ENCODE results near the gene PRKCE.
"Not testable (repeated sequence)": the region's sequence is repeated elsewhere in the genome, so short reads cannot be mapped to it uniquely, and the experiment has no call there.

Gene PRKCE

DNA sequence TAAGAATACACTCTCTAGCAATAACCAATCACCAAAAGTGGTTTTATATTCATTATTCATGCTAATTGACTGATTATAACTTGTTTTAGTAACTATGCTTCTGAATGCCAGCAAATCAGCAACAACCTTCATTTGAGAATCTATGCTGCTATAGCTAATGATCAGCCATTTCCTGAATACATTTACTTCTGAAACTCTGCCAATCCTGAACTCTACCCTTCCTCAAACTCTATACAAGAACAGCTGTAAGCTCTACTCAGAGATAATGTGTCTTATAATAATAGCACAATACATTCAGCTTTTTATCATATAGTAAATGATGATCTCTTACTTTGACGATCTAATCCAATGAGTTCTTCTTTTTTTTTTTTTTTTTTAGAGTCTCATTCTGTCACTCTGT is 560.0 kb downstream of the PRKCE start:
- TF ChIP-seq CTCF (conservative IDR thresholded peaks at IDR 0.05; ENCODE audit: low read depth, low read length): no peak
- no peak overlapping the region for H3K4me3 ChIP-seq (ENCODE audit: low read length)
- no peak for DNase-seq (ENCODE audit: low read depth)

DNA sequence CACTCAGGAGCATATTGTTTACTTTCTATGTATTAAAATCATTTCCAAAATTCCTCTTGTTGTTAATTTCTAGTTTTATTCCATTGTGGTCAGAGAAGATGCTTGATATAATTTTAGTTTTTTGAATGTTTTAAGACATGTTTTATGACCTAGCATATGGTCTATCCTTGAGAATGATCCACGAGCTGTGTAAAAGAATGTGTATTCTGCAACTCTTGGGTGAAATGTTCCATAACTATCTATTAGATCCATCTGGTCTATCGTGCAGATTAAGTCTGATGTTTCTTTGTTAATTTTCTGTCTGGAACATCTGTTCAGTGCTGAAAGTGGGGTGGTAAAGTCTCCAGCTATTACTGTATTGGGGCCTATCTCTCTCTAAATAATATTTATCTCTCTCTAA is 562.4 kb downstream of the PRKCE start:
- no peak overlapping the region for H3K4me3 ChIP-seq (ENCODE audit: low read length)
- no peak for DNase-seq (ENCODE audit: low read depth)
- no peak for TF ChIP-seq CTCF (conservative IDR thresholded peaks at IDR 0.05; ENCODE audit: low read depth, low read length)

DNA sequence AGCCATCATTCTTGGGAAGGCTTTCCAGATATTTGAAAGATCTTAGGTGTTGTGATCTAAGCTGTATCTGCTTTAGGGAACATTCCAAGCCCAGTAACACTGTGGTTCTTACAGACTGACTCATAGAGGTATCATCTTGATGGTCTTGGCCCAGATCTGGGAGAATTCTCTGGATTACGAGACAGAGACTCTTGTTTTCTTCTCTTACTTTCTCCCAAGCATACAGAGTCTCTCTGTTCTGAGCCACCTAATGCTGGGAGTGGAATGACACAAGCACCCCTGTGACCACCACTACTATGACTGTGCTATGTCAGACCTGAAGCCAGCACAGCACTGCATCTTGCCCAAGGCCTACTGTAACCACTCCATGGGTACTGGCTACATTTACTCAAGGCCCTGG is 564.7 kb downstream of the PRKCE start:
- DNase-seq (ENCODE audit: low read depth): no peak
- H3K4me3 ChIP-seq (ENCODE audit: low read length): no peak overlapping the region
- TF ChIP-seq CTCF (conservative IDR thresholded peaks at IDR 0.05; ENCODE audit: low read depth, low read length): no peak

- H3K4me3 ChIP-seq (ENCODE audit: low read length); DNase-seq (ENCODE audit: low read depth): not testable (repeated sequence)
Measured at GRCh38 chr2:46223514-46223913, 572.0 kb downstream of the PRKCE start.

DNA sequence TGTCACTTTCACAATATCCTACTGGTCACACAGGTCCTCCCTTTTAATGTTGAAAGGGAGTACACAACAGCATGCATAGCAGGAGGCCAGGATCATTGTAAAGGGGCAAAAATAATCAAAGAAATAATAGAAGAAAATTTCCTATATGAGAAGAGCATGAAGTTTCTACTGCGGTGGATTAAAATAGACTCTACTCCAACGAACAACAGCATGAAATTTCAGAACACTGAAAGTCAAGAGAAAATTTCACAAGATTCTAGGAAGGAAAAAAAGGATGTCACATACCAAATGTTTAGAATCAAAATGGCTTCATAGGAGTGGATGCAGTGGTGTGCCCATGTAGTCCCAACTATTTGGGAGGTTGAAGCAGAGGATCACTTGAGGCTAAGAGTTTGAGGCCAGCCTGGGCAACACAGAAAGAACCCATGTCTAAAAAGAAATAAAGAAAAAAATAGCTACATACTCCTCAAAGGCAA is 573.7 kb downstream of the PRKCE start:
- no peak overlapping the region for H3K4me3 ChIP-seq (ENCODE audit: low read length)
- DNase-seq (ENCODE audit: low read depth): no peak
- no peak for TF ChIP-seq CTCF (conservative IDR thresholded peaks at IDR 0.05; ENCODE audit: low read depth, low read length)

- H3K4me3 ChIP-seq (ENCODE audit: low read length): no peak overlapping the region
- no peak for TF ChIP-seq CTCF (conservative IDR thresholded peaks at IDR 0.05; ENCODE audit: low read depth, low read length)
- no peak for DNase-seq (ENCODE audit: low read depth)
Measured at GRCh38 chr2:46225730-46226129, 574.3 kb downstream of the PRKCE start.

DNA sequence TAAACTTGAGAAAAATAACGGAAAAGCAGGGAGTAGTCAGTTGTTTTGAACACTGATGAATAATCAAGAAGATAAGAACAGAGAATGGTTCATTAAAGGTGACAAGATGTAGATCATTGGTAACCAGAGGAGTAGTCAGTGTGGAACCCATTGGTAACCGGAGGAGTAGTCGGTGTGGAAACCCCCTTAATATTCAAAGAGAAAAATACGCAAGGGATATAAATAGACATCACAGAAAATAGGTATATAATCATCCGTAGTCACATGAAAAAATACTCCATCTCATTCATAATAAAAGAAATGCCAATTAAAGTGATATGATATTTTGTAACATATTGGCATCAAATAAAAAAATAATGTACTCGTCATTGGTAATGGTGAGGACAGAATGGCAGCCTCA is 575.1 kb downstream of the PRKCE start:
- no peak for DNase-seq (ENCODE audit: low read depth)
- TF ChIP-seq CTCF (conservative IDR thresholded peaks at IDR 0.05; ENCODE audit: low read depth, low read length): no peak
- H3K4me3 ChIP-seq (ENCODE audit: low read length): no peak overlapping the region

GRCh38 chr2:46227022-46227421 is 575.5 kb downstream of the PRKCE start:
- no peak for DNase-seq (ENCODE audit: low read depth)
- H3K4me3 ChIP-seq (ENCODE audit: low read length): no peak overlapping the region
- TF ChIP-seq CTCF (conservative IDR thresholded peaks at IDR 0.05; ENCODE audit: low read depth, low read length): no peak
